ENCODE data around the gene CYS1.
"Not testable (repeated sequence)": the region's sequence is repeated elsewhere in the genome, so short reads cannot be mapped to it uniquely, and the experiment has no call there.

Gene CYS1

GRCh38 chr2:10094271-10094814 is 14.1 kb upstream of the CYS1 start:
- no peak for DNase-seq (ENCODE audit: low read depth)
- in situ Hi-C loops (cut with HindIII; ENCODE audit: low sequenced_read_pairs) = no loop called here
- TF ChIP-seq CTCF (IDR thresholded peaks at IDR 0.05; ENCODE audit: low read depth, low read length, missing control alignments) = no peak
- no peak overlapping the region for H3K4me3 ChIP-seq (ENCODE audit: low read depth, low read length)

GRCh38 chr2:10091889-10092244 is 11.7 kb upstream of the CYS1 start:
- in situ Hi-C loops (cut with HindIII; ENCODE audit: low sequenced_read_pairs); H3K4me3 ChIP-seq (ENCODE audit: low read depth, low read length); DNase-seq (ENCODE audit: low read depth): not testable (repeated sequence)

GRCh38 chr2:10091182-10091888 is 11.1 kb upstream of the CYS1 start:
- H3K4me3 ChIP-seq (ENCODE audit: low read depth, low read length) = no peak overlapping the region

GRCh38 chr2:10089565-10090190 is 9.5 kb upstream of the CYS1 start:
- DNase-seq (ENCODE audit: low read depth) = no peak
- in situ Hi-C loops (cut with HindIII; ENCODE audit: low sequenced_read_pairs) = no loop called here
- no peak for TF ChIP-seq CTCF (IDR thresholded peaks at IDR 0.05; ENCODE audit: low read depth, low read length, missing control alignments)
- no peak overlapping the region for H3K4me3 ChIP-seq (ENCODE audit: low read depth, low read length)

More at GRCh38 chr2:10091182-10091888, 11.1 kb upstream of the CYS1 start:
- no peak for DNase-seq (ENCODE audit: low read depth)
- in situ Hi-C loops (cut with HindIII; ENCODE audit: low sequenced_read_pairs) = no loop called here
- no peak for TF ChIP-seq CTCF (IDR thresholded peaks at IDR 0.05; ENCODE audit: low read depth, low read length, missing control alignments)

- DNase-seq (ENCODE audit: low read depth) = no peak
- no peak overlapping the region for H3K4me3 ChIP-seq (ENCODE audit: low read depth, low read length)
- no peak for TF ChIP-seq CTCF (IDR thresholded peaks at IDR 0.05; ENCODE audit: low read depth, low read length, missing control alignments)
- in situ Hi-C loops (cut with HindIII; ENCODE audit: low sequenced_read_pairs) = no loop called here
These were observed 7.1 kb upstream of the CYS1 start for GRCh38 chr2:10087360-10087759.

GRCh38 chr2:10086950-10087349 is 6.7 kb upstream of the CYS1 start:
- DNase-seq (ENCODE audit: low read depth) = no peak
- no peak overlapping the region for H3K4me3 ChIP-seq (ENCODE audit: low read depth, low read length)
- no peak for TF ChIP-seq CTCF (IDR thresholded peaks at IDR 0.05; ENCODE audit: low read depth, low read length, missing control alignments)
- in situ Hi-C loops (cut with HindIII; ENCODE audit: low sequenced_read_pairs) = no loop called here

- in situ Hi-C loops (cut with HindIII; ENCODE audit: low sequenced_read_pairs) = no loop called here
- DNase-seq (ENCODE audit: low read depth) = no peak
- no peak for TF ChIP-seq CTCF (IDR thresholded peaks at IDR 0.05; ENCODE audit: low read depth, low read length, missing control alignments)
- H3K4me3 ChIP-seq (ENCODE audit: low read depth, low read length) = no peak overlapping the region
These were observed 5.5 kb upstream of the CYS1 start for GRCh38 chr2:10085668-10086059.
